ENCODE measurements around the gene ADAMTS17.

GRCh38 chr15:99962006-99962561 is 379.7 kb downstream of the ADAMTS17 start:
- TF ChIP-seq CTCF (IDR thresholded peaks at IDR 0.05) (no peak), POLR2A (IDR thresholded peaks at IDR 0.05) (no peak)

All from testis (tissue), 2 donors.